Vagina (tissue), 2 donors: ENCODE results near the gene RBBP8NL. TPM values are rescaled to one million over a fixed set of nuclear protein-coding genes. Genes with fewer than 3 reads are reported as not detected.

Experiments
- DNase-seq, 2 donors: peaks; one replicate each; pipeline ENCODE4 v3.0.0-alpha.2; 2017; ENCODE audit errors: extremely low spot score in 2 of 2
- H3K27ac ChIP-seq: fragments of 200-600 bp; sonication (generic); one replicate; pipeline ENCODE4 v1.5.1; 2019
- H3K27me3 ChIP-seq: fragments of 200-600 bp; sonication (generic); one replicate; pipeline ENCODE4 v1.5.1; 2019
- H3K36me3 ChIP-seq, 2 donors: fragments of 200-600 bp; sonication (generic); one replicate each; pipeline ENCODE4 v1.5.1; 2017 to 2019
- H3K4me1 ChIP-seq: fragments of 200-600 bp; sonication (generic); one replicate; pipeline ENCODE4 v1.5.1; 2019
- H3K4me3 ChIP-seq, 2 donors: fragments of 200-600 bp; sonication (generic); 1 replicate in 1 of 2; 2 replicates in 1 of 2; pipeline ENCODE4 v1.5.1; 2016 to 2019
- H3K9me3 ChIP-seq: fragments of 200-600 bp; sonication (generic); one replicate; pipeline ENCODE4 v1.5.1; 2019
- CTCF ChIP-seq, 3 experiments: fragments of 450-650 bp in 2 of 3; fragments of 200-600 bp in 1 of 3; sonication (generic) in 1 of 3; IDR thresholded peaks; one replicate each; pipeline ENCODE4 v1.5.1; 2017 to 2019; ENCODE audit warnings: antibody characterized with exemption in 3 of 3, mild to moderate bottlenecking in 2 of 3, moderate library complexity in 2 of 3
- POLR2A ChIP-seq, 2 donors: fragments of 450-650 bp; IDR thresholded peaks; one replicate each; pipeline ENCODE4 v1.6.1; 2017; ENCODE audit warnings: antibody characterized with exemption in 2 of 2, mild to moderate bottlenecking in 2 of 2, moderate library complexity in 2 of 2
- POLR2AphosphoS5 ChIP-seq, 2 donors: sonication (generic); formaldehyde crosslinking; IDR thresholded peaks; one replicate each; pipeline ENCODE4 v1.9.0; 2017; ENCODE audit warnings: antibody characterized with exemption in 2 of 2, mild to moderate bottlenecking in 2 of 2, low read depth in 1 of 2; ENCODE audit not compliant: insufficient read depth in 1 of 2
- intact Hi-C: fragments of 100-400 bp; cut with DNase I; formaldehyde crosslinking; loops from one replicate; pipeline ENCODE4 v1.15.1; 2023
- total RNA-seq: library from RNA; depleted of rRNA; stranded (reverse); fragments of >200 nt; gene quantifications from one replicate; pipeline ENCODE4 v1.2.3, GENCODE V29; 2016

The RBBP8NL gene
- total RNA-seq, 1 donor from 2014 or later = 1.7 TPM

- intact Hi-C loops = no loop called here
- TF ChIP-seq POLR2AphosphoS5 (IDR thresholded peaks at IDR 0.05; ENCODE audit: insufficient read depth in 1 of 2, low read depth in 1 of 2) = no peak
- no peak for TF ChIP-seq CTCF (IDR thresholded peaks at IDR 0.05)
- TF ChIP-seq POLR2A (IDR thresholded peaks at IDR 0.05) = no peak
- peak overlapping the region in 1 of 2 donors; percentile 61 for H3K4me3 ChIP-seq
Measured at GRCh38 chr20:62362991-62363919, 64.1 kb downstream of the RBBP8NL start.

GRCh38 chr20:62362590-62362940 is 64.8 kb downstream of the RBBP8NL start:
- peak overlapping the region; percentile 33 for H3K27ac ChIP-seq
- intact Hi-C loops = no loop called here
- DNase-seq = no peak
- H3K4me1 ChIP-seq = peaks cover 91% of the 10 kb centered on the region
- no peak overlapping the region for H3K4me3 ChIP-seq
- no peaks in the 10 kb centered on the region for H3K36me3 ChIP-seq
- TF ChIP-seq POLR2AphosphoS5 (IDR thresholded peaks at IDR 0.05; ENCODE audit: insufficient read depth in 1 of 2, low read depth in 1 of 2) (no peak), CTCF (IDR thresholded peaks at IDR 0.05) (no peak), POLR2A (IDR thresholded peaks at IDR 0.05) (no peak)
- H3K9me3 ChIP-seq = no peaks in the 10 kb centered on the region
- no peaks in the 10 kb centered on the region for H3K27me3 ChIP-seq

More at GRCh38 chr20:62362991-62363919, 64.1 kb downstream of the RBBP8NL start:
- DNase-seq = no peak
- Histone ChIP-seq H3K4me1 (peaks cover 91% of the 10 kb centered on the region), H3K36me3 (no peaks in the 10 kb centered on the region), H3K27ac (peak overlapping the region; percentile 82), H3K27me3 (no peaks in the 10 kb centered on the region), H3K9me3 (no peaks in the 10 kb centered on the region)

GRCh38 chr20:62361799-62362589 is 65.3 kb downstream of the RBBP8NL start:
- Histone ChIP-seq H3K36me3 (no peaks in the 10 kb centered on the region), H3K4me3 (no peak overlapping the region), H3K9me3 (no peaks in the 10 kb centered on the region), H3K4me1 (peaks cover 94% of the 10 kb centered on the region), H3K27ac (peak overlapping the region; percentile 67), H3K27me3 (no peaks in the 10 kb centered on the region)
- no peak for DNase-seq
- TF ChIP-seq CTCF (IDR thresholded peaks at IDR 0.05) (no peak), POLR2A (IDR thresholded peaks at IDR 0.05) (no peak), POLR2AphosphoS5 (IDR thresholded peaks at IDR 0.05; ENCODE audit: insufficient read depth in 1 of 2, low read depth in 1 of 2) (no peak)
- intact Hi-C loops = no loop called here

- no peak for TF ChIP-seq POLR2A (IDR thresholded peaks at IDR 0.05)
- TF ChIP-seq POLR2AphosphoS5 (IDR thresholded peaks at IDR 0.05; ENCODE audit: insufficient read depth in 1 of 2, low read depth in 1 of 2) = no peak
- Histone ChIP-seq H3K9me3 (no peaks in the 10 kb centered on the region), H3K4me1 (peaks cover 95% of the 10 kb centered on the region), H3K4me3 (no peak overlapping the region), H3K27me3 (no peaks in the 10 kb centered on the region), H3K36me3 (no peaks in the 10 kb centered on the region), H3K27ac (peak overlapping the region; percentile 67)
- intact Hi-C loops = no loop called here
- no peak for DNase-seq
Measured at GRCh38 chr20:62360854-62361798, 66.2 kb downstream of the RBBP8NL start.

Other genes with a start within 250 kb of the RBBP8NL start
- gene MTG2, start 244.5 kb downstream of the RBBP8NL start, total RNA-seq = 13.3 TPM
- not detected for gene HRH3, start 207.3 kb downstream of the RBBP8NL start, total RNA-seq
- 51.3 TPM for gene OSBPL2, start 189.0 kb downstream of the RBBP8NL start, total RNA-seq
- 110 TPM for gene ADRM1, start 124.5 kb downstream of the RBBP8NL start, total RNA-seq
- gene LAMA5, start 60.2 kb downstream of the RBBP8NL start, total RNA-seq = 150 TPM
- gene RPS21, start 40.4 kb downstream of the RBBP8NL start, total RNA-seq = 1,935 TPM
- 1.5 TPM for gene CABLES2, start 20.3 kb downstream of the RBBP8NL start, total RNA-seq
- 7.9 TPM for gene GATA5, start 48.5 kb upstream of the RBBP8NL start, total RNA-seq
- gene SLCO4A1, start 215.0 kb upstream of the RBBP8NL start, total RNA-seq = 45.9 TPM